NCI-H69 (cell line): ENCODE results near the gene GPR62.

Source experiments
- DNase-seq: peaks from one replicate; lab custom pipeline; 2025; lab: John Stamatoyannopoulos, UW

Gene GPR62

DNA sequence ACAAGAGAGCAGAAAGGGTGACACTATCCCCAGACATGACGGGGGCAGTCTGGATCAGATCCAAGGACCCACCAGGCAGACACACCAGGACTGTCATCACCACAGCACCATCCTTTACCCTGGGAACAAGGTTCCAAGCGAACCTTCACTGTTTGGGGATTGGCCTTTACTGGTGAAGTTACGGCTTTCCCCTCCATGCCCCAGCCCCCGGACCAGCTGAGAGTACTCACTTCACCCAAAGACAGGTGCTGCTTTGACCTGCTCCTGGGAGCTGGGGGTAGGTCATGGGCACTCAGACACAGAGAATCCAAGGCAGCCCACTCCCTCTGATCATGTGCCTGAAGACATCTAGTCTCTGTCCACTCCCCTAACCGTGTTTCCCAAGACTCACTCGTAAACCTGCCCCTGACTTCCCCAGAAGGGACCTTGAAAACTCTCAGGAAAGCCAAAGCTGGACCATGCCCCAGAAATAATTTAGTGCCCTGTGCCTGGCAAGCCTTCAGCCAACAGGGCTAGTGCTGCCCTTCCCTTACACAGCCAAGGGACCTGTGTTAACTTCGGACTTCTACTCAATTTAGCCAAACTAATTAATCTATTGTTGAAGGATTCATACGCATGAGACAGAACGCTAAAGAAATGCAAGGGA, 16.3 kb upstream of the GPR62 start:
- DNase-seq, result no peak

DNA sequence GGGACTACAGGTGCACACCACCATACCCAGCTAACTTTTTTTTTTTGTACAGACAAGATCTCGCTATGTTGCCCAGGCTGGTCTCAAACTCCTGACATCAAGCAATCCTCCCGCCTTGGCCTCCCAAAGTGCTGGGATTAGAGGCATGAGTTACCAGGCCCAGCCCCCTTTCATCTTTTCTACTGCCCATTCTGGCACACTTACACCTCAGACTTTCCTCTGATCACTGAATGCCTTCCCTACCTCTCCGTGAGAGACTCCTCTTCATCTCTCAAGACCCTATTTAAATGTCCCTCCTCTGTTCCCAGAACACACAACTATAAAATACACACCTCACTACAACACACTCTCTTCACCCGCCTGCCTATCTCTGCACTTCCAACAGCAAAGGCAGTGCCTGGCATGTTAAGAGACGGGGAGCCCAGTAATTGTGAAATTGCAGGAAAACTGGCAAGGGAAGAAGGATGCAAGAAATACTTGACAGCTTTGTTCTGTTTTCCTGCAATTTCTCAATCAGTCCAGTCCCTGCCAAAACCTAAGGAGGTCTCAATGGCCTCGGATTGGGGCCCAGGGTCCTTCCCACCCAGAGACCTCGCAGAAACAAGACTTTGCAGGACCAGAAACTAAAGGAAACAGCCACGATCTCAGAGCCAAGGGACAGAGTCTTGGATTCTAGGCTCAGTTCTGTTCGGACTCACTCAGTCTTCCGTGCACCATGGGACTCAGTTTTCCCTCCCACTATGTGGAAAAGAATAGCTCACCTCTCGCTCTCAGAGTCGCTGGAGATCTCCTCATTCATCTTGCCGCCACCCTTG, 14.3 kb upstream of the GPR62 start:
- DNase-seq, result peak; percentile 12

DNA sequence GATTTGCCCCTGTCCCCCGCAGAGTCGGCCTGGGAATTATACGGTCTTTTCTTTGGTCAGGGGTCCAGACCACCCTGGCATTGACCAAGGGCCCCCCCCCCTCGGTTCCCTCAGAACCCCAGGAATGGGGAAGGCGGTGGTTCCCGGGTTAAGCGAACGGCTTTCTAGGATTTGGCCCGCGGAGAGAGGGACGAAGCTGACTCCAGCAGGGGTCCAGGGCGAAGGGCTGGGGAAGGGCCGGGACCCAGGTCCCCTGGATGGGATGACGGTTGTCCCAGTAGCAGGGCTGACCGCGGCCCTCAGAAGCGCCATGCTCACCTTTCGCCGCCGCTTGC, 13.8 kb upstream of the GPR62 start:
- no peak for DNase-seq

DNA sequence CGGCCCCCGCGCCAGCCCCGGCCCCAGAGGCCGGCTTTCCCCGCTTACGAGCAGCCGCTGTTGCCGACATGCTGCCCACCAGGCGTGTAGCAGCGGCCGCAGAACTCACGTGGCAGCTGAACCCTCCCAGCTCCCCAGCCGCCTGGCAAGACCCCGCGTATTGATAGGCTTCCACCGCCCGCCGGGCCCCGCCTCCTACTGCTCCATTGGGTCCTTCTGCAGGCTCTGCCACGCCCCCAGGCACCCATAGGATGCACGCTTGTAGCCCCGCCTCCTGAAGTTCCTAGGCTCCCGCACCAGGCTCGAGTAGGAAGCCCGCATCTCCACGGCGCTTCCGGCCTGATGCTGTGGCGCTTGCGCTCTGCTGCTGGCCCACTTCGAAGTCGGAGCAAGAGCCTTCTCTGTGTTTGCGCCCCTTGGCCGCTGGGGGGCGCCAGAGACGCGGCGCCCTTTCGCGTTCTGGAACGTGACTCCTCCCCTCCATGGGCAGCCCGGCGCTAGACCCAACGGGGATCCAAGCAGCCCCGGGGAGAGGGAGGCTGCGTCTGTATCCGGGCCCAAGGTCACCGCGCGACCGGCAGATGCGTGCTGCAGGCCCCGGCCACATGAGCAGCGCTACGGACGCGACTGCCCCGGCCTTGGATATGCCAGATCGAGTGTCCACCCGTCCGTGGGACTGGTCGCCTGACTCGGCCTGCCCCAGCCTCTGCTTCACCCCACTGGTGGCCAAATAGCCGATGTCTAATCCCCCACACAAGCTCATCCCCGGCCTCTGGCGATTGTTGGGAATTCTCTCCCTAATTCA, 13.2 kb upstream of the GPR62 start, which contains the start of the genes PARP3 and RRP9:
TSS of gene PARP3 (plus strand) at position 566 of the 805 bp plus-strand sequence. CDS start 993 bp downstream, outside the sequence.
TSS of gene RRP9 (minus strand) at position 107 of the 805 bp plus-strand sequence. CDS start at position 70, 37 bp downstream.
- DNase-seq, result peak; percentile 99

DNA sequence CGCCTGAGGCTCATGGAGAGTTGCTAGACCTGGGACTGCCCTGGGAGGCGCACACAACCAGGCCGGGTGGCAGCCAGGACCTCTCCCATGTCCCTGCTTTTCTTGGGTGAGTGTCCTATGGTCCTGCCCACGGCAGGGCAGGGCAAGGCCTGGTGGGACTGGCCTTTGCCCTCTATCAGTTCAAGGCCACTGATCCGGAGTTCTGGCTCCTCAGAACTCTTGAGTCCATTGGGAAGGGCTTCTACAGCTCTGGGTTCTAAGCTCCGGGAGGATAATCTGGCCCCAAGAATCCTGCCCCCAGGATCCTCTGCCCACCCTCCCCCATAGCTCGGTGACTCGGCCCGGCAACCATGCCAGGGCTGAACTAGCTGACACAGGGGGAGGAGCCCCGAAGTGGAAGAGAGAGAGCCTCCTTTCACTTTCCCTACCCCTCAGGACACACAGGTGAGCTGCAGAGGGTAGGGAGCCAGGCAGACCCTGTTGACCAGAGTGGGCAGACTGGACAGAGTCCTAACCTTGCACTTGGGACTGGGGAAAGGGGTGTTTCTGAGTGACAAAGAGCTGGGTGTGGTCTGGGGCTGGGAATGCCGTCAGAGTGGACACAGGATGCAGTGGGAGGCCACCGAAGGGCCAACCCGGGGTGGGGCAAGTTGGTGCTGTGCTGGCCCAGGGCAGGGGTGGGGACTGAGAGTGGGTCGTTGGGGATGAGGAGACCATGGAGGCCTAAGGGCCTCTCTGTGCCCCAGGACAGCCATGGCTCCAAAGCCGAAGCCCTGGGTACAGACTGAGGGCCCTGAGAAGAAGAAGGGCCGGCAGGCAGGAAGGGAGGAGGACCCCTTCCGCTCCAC, 12.4 kb upstream of the GPR62 start:
- DNase-seq, result no peak

DNA sequence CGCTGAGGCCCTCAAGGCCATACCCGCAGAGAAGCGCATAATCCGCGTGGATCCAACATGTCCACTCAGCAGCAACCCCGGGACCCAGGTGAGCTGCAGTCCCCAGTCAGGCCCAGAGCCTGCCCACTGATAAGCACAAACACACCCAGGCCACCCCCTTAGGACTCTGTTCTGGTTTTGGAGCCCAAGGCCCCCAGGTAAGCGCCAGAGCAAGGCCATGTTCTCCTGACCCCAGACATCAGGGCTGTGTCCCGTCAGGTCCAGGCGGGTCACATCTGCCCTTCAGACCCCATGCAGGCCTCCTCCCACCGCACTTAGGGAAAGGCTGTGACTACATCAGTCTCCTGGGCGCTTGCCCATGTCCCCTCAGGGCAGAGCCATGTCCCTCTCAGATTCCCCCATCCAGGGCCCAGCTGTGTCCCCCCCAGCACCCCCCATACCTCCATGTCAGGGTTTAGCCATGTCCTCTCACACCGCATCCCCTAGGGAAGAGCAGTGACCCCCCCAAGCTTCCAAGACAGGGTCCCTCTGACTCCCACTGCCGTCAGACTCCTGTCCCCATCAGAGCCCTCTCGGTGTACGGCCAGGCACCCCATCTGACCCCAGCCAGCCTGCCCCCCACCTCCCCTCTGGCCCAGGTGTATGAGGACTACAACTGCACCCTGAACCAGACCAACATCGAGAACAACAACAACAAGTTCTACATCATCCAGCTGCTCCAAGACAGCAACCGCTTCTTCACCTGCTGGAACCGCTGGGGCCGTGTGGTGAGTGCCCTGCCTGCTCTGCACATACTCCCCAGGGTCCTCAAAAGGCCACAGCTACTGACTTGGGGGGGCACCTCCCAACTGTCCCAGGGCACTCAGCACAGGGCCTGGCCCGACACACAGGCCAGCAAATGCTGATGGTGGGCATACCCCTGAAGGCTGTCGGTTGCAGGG, 11.5 kb upstream of the GPR62 start:
- DNase-seq, result no peak

DNA sequence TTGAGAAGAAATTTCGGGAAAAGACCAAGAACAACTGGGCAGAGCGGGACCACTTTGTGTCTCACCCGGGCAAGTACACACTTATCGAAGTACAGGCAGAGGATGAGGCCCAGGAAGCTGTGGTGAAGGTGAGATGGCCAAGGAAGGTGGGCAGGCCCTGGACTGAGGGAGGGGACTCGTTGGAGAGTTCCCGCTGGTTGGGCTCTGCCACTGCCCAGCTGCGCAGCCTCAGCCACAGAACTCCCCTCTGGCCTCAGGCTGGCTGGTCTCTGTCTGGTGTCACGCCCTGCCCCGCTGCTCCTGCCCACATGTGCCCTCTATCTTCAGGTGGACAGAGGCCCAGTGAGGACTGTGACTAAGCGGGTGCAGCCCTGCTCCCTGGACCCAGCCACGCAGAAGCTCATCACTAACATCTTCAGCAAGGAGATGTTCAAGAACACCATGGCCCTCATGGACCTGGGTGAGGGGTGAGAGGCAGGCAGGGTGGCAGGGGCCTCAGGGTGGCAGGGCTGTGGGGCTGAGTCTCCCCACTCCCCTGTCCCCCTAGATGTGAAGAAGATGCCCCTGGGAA, 10.6 kb upstream of the GPR62 start:
- no peak for DNase-seq

DNA sequence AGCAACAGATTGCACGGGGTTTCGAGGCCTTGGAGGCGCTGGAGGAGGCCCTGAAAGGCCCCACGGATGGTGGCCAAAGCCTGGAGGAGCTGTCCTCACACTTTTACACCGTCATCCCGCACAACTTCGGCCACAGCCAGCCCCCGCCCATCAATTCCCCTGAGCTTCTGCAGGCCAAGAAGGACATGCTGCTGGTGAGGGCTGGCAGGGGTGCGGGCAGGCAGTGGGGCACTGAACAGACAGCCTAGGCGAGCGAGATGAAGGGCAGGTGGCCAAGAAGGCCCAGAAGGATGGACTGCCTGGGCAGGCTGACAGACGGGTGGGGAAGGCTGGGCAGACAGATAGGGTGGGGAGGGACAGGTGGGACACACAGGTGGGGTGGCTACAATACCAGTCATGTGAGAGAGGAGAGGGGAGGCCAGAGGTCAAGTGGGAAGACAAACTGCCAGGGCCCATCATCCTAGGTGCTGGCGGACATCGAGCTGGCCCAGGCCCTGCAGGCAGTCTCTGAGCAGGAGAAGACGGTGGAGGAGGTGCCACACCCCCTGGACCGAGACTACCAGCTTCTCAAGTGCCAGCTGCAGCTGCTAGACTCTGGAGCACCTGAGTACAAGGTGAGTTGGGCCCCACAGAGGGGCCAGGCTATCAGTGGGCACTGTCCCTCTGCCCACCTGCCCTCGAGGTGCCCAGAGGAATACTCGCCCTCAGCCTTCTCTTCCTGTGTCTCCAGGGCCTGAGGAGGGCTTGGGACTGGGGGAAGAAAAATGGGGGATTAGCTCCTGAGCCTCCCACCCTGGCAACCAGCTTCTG, 9.9 kb upstream of the GPR62 start:
- DNase-seq, result no peak

DNA sequence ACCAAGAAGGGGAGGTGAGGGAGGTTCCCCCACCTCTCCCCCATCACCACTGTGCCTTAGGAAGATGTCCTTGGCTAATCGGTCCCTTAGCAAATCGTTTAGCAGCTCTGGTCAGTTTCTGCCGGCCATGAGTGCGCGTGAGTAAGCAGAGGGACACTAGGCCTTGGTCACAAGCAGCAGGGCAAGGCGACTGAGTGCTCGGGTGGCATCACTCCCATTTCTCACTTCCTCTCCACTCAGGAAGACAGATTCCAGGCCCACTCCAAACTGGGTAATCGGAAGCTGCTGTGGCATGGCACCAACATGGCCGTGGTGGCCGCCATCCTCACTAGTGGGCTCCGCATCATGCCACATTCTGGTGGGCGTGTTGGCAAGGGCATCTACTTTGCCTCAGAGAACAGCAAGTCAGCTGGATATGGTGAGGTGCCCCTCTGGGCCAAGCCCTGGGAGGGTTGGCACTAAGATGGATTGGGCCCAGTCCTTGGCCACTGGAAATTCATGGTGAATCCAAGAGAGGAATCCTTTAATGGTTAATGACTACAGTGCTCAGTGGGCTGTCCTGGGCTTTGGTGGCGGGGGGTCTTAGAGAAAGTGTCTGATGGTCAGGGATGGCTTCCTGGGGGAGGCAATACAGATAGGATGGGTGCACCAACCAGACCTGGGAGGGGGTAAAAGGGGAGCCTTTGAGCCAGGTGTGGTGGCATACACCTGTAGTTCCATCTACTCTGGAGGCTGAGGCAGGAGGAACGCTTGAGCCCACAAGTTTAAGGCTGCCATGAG, 9.1 kb upstream of the GPR62 start:
- no peak for DNase-seq

DNA sequence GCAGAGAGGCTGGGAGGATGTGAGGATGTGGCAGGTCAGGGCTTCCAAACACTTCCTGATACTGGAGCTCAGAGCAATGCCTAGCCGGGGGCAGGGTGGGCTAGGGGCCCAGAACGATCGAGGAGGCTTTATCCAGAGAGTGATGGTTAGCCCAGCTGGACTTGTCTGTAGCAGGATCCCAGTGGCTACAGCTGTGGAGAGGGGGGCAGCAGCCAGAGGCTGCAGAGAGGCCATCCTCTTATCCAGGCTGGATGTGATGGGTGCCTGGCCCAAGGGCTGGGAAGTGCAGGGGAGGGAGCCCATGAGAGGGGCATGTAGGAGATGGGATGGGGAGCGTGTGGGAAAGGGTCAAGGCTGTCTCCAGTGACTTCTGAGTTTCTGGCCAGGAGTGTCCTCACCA, 8.4 kb upstream of the GPR62 start:
- DNase-seq, result no peak

DNA sequence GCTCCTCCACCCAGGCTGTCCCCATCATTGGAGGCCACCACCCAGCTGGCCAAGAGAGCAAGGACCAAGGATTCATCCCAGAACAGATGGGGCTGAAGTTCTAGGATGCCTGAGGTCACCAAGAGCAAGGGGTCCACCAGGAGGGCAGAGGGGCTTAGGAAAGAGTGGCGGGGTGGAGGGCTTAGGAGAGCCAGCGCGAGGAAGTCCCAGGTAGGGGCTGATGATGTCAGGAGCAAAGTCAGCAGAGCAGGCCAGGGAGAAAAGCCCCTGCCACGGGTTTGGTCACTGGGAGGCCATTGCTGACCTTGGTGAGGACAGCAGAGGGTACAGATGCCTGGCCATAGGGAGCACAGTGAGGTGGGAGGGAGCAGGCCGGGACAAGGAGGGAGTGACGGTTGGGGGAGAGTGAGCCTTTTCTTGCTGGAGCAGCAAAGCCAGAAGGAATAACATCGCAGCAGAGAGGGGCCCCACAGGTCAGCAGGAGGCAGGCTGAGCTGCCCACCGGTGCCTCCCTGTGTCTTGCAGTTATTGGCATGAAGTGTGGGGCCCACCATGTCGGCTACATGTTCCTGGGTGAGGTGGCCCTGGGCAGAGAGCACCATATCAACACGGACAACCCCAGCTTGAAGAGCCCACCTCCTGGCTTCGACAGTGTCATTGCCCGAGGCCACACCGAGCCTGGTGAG, 7.8 kb upstream of the GPR62 start:
- DNase-seq, result no peak

DNA sequence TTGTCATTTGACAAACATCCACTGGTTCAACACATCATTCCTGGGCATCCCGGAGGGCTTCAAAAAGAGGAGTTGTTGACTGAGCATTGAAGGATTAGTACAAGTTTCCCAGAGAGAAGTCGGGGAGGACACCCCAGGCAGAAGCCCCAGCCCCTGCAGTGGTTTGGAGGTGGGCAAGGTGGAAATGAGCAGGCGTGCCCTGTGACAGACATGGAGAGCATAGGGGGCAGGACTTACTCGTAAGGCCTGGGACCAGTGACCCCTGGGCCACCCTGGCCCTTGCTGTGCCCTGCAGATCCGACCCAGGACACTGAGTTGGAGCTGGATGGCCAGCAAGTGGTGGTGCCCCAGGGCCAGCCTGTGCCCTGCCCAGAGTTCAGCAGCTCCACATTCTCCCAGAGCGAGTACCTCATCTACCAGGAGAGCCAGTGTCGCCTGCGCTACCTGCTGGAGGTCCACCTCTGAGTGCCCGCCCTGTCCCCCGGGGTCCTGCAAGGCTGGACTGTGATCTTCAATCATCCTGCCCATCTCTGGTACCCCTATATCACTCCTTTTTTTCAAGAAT, 7.1 kb upstream of the GPR62 start:
- no peak for DNase-seq

DNA sequence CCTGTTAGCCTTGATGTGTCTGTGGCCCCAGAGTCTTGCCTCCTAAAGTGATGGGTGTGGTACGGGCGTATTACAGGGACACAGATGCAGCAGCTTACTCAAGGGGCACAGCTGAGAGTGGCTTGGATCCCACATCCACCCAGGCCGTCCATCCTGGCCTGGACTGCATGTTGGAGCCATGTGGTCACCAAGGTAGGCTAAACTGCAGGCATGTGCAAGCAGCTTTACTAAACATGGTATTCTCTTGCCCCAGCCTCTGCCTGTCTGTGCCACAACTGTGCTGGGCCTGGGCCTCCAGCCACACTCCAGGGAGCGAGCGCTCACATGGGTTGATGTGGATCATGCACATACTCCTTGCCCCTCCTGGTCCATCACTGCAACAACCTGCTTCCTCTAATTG, 6.1 kb upstream of the GPR62 start:
- DNase-seq, result no peak

DNA sequence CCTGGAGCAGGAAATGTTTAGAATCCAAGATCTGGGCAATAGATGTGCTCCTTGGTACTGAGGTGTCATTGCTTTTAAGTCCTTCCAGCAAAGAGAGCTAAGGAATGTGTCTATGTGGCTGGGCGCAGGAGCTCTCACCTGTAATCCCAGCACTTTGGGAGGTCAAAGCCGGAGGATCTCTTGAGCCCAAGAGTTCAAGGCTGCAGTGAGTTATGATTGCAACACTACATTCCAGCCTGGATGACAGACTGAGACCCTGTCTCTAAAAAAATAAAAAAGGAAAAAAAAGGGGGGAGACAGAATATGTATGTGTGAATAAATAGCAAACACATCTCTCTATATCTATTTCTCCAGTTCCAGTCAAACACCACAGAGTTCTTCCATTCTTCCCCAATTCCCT, 4.3 kb upstream of the GPR62 start:
- DNase-seq, result no peak

DNA sequence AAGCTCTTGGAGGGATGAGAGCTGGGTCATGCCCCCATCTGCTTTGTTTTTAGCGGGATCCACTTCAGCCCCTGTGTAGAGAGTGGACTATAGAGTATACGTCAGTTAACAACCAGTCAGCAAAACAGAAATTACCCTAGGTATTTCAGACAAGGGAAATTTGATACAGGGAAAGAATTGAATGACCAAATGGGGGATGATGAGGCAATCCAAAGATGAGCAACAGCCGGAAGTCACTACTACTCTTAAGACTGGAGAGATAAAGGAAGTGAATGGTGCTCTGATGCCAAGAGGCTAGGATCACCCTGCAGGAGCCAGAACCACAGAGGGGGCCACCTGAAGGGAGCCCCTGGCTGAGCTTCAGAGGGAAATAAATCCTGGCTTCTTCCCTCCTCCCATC, 1.7 kb upstream of the GPR62 start:
- DNase-seq, result peak; percentile 58

DNA sequence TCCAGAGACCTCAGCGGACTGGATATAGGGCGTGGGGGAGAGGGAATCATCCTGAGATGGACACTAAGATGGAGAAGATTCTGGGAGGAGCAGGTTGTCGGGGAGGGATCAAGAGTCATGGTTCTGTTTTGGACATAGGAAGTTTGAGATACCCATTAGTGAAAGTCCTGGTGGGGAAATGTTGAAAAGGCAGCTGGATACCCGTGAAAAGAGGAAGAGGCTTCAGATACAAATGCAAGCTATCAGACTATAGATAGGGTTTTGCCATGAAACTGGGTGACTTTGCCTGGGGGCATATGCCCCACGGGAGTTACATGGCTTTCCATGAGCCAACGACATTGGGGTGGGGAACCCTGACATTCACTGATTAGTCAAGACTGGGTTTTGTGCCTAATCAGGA, 1.1 kb upstream of the GPR62 start:
- no peak for DNase-seq

DNA sequence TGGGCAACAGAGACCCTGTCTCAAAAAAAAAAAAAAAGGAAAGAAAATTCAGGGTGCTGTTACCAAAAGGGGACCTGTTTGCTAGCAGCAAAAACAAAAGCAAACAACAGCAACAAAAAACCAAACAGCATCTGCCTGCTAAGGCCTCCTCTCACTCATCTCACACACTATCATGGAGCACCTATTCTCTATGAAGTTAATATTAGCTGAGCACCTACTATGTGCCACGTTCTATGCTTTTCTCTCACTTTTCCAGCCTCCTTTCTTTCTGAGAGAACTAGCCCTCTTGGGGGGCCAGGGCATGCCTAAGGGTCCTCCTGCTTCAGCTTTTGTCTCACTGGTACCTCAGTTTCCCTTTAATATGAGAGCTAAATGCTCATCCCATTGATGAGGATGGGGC, 468 bp upstream of the GPR62 start:
- no peak for DNase-seq
